Measurements from ENCODE around the gene KRTAP16-1. TPM values are rescaled to one million over a fixed set of nuclear protein-coding genes. Genes with fewer than 3 reads are reported as not detected.

The KRTAP16-1 gene
- total RNA-seq, 1 donor from 2014 or later, result not detected

GRCh38 chr17:41325611-41326010 lies 16.5 kb upstream of the KRTAP16-1 start:
- no peaks in the 10 kb centered on the region for H3K4me1 Mint-ChIP-seq (ENCODE audit: unreplicated experiment)
- peaks cover 3% of the 10 kb centered on the region for H3K36me3 Mint-ChIP-seq (ENCODE audit: low read depth, unreplicated experiment)
- no peak for TF ChIP-seq CTCF (IDR thresholded peaks at IDR 0.05; ENCODE audit: unreplicated experiment)
- H3K9me3 Mint-ChIP-seq (ENCODE audit: unreplicated experiment), result no peaks in the 10 kb centered on the region
- H3K27ac Mint-ChIP-seq (ENCODE audit: unreplicated experiment), result no peak overlapping the region
- H3K27me3 Mint-ChIP-seq (ENCODE audit: unreplicated experiment), result peaks cover 1% of the 10 kb centered on the region
- no peak for DNase-seq (ENCODE audit: low spot score)
- no peak overlapping the region for H3K4me3 Mint-ChIP-seq (ENCODE audit: unreplicated experiment)

GRCh38 chr17:41325126-41325525 lies 16.0 kb upstream of the KRTAP16-1 start:
- no peaks in the 10 kb centered on the region for H3K9me3 Mint-ChIP-seq (ENCODE audit: unreplicated experiment)
- peaks cover 3% of the 10 kb centered on the region for H3K36me3 Mint-ChIP-seq (ENCODE audit: low read depth, unreplicated experiment)
- no peak overlapping the region for H3K4me3 Mint-ChIP-seq (ENCODE audit: unreplicated experiment)
- TF ChIP-seq CTCF (IDR thresholded peaks at IDR 0.05; ENCODE audit: unreplicated experiment), result no peak
- peaks cover 1% of the 10 kb centered on the region for H3K27me3 Mint-ChIP-seq (ENCODE audit: unreplicated experiment)
- no peaks in the 10 kb centered on the region for H3K4me1 Mint-ChIP-seq (ENCODE audit: unreplicated experiment)
- H3K27ac Mint-ChIP-seq (ENCODE audit: unreplicated experiment), result no peak overlapping the region
- DNase-seq (ENCODE audit: low spot score), result no peak

GRCh38 chr17:41324180-41325075 lies 15.3 kb upstream of the KRTAP16-1 start:
- Mint-ChIP-seq H3K27ac (ENCODE audit: unreplicated experiment) (no peak overlapping the region), H3K27me3 (ENCODE audit: unreplicated experiment) (peaks cover 1% of the 10 kb centered on the region), H3K4me3 (ENCODE audit: unreplicated experiment) (no peak overlapping the region)

GRCh38 chr17:41322903-41323895 lies 14.1 kb upstream of the KRTAP16-1 start:
- H3K36me3 Mint-ChIP-seq (ENCODE audit: low read depth, unreplicated experiment), result peaks cover 3% of the 10 kb centered on the region
- peak overlapping the region; percentile 59 for H3K27ac Mint-ChIP-seq (ENCODE audit: unreplicated experiment)
- no peak for TF ChIP-seq CTCF (IDR thresholded peaks at IDR 0.05; ENCODE audit: unreplicated experiment)
- H3K27me3 Mint-ChIP-seq (ENCODE audit: unreplicated experiment), result peaks cover 1% of the 10 kb centered on the region
- DNase-seq (ENCODE audit: low spot score), result no peak
- H3K9me3 Mint-ChIP-seq (ENCODE audit: unreplicated experiment), result no peaks in the 10 kb centered on the region
- no peaks in the 10 kb centered on the region for H3K4me1 Mint-ChIP-seq (ENCODE audit: unreplicated experiment)
- peak overlapping the region; percentile 53 for H3K4me3 Mint-ChIP-seq (ENCODE audit: unreplicated experiment)

More at GRCh38 chr17:41324180-41325075, 15.3 kb upstream of the KRTAP16-1 start:
- Mint-ChIP-seq H3K9me3 (ENCODE audit: unreplicated experiment) (no peaks in the 10 kb centered on the region), H3K36me3 (ENCODE audit: low read depth, unreplicated experiment) (peaks cover 3% of the 10 kb centered on the region), H3K4me1 (ENCODE audit: unreplicated experiment) (no peaks in the 10 kb centered on the region)
- no peak for DNase-seq (ENCODE audit: low spot score)
- TF ChIP-seq CTCF (IDR thresholded peaks at IDR 0.05; ENCODE audit: unreplicated experiment), result no peak

All from endothelial cell (in vitro differentiated cells).